HUES48 (cell line): ENCODE measurements around the gene MRPL58.
"Not testable (repeated sequence)": the region's sequence is repeated elsewhere in the genome, so short reads cannot be mapped to it uniquely, and the experiment has no call there.

Source experiments
- H3K27ac ChIP-seq: one replicate; pipeline ENCODE4 v1.7.0; 2013; ENCODE audit warnings: low read depth, low read length, inconsistent platforms
- H3K27me3 ChIP-seq: 2 replicates; pipeline ENCODE4 v1.6.1; 2013; ENCODE audit warnings: mild to moderate bottlenecking, low read length; ENCODE audit not compliant: control insufficient read depth, insufficient read depth
- H3K36me3 ChIP-seq: 2 replicates; pipeline ENCODE4 v1.6.1; 2013; ENCODE audit warnings: low read length; ENCODE audit not compliant: control insufficient read depth, insufficient read depth
- H3K4me1 ChIP-seq: 2 replicates; pipeline ENCODE4 v1.6.1; 2013; ENCODE audit warnings: mild to moderate bottlenecking, low read length; ENCODE audit not compliant: control insufficient read depth, insufficient read depth
- H3K4me3 ChIP-seq: 2 replicates; pipeline ENCODE4 v1.5.1; 2013; ENCODE audit warnings: mild to moderate bottlenecking, low read depth, low read length
- H3K9ac ChIP-seq: 2 replicates; pipeline ENCODE4 v1.6.1; 2013; ENCODE audit warnings: mild to moderate bottlenecking, low read depth, low read length, moderate library complexity
- H3K9me3 ChIP-seq: 2 replicates; pipeline ENCODE4 v1.6.1; 2013; ENCODE audit warnings: low read length; ENCODE audit not compliant: control insufficient read depth, insufficient read depth

Gene MRPL58

GRCh38 chr17:75036643-75037268 is 24.3 kb downstream of the MRPL58 start:
- Histone ChIP-seq H3K36me3 (peaks cover 42% of the 10 kb centered on the region), H3K9ac (no peak overlapping the region), H3K4me3 (no peak overlapping the region), H3K4me1 (peaks cover 2% of the 10 kb centered on the region; the same call in 1 of the 2 replicates), H3K27ac (peak overlapping the region; percentile 14), H3K9me3 (no peaks in the 10 kb centered on the region), H3K27me3 (no peaks in the 10 kb centered on the region)

DNA sequence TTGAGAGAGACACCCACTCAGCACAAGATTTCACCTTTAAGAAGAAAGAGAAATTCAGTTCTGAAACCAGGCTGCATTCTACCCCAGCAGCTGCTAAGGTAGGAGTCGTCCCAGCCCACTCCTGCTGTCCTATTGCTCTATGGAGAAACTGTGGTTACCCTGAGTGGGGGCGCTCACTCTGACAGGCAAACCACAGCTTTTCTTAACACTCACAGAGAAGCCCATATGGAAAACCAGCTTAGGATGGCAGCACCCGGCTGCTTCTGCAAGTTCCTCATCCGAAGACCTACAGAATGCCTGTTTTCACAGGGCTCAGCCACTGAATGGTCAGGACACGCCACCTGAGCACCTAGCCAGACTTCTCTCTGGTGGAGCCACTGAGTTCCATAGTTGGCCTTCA is 26.8 kb downstream of the MRPL58 start:
- Histone ChIP-seq H3K9ac (no peak overlapping the region), H3K9me3 (no peaks in the 10 kb centered on the region), H3K36me3 (peaks cover 50% of the 10 kb centered on the region), H3K4me1 (peaks cover 21% of the 10 kb centered on the region; the same call in 1 of the 2 replicates), H3K27ac (no peak overlapping the region), H3K4me3 (no peak overlapping the region), H3K27me3 (no peaks in the 10 kb centered on the region)

GRCh38 chr17:75041656-75042280 is 29.3 kb downstream of the MRPL58 start:
- peaks cover 50% of the 10 kb centered on the region for H3K36me3 ChIP-seq
- peaks cover 27% of the 10 kb centered on the region for H3K4me1 ChIP-seq
- no peak overlapping the region; the same call in 1 of the 2 replicates for H3K9ac ChIP-seq
- H3K27me3 ChIP-seq: no peaks in the 10 kb centered on the region
- peak overlapping the region; percentile 77 for H3K27ac ChIP-seq
- H3K9me3 ChIP-seq: no peaks in the 10 kb centered on the region
- H3K4me3 ChIP-seq: no peak overlapping the region

DNA sequence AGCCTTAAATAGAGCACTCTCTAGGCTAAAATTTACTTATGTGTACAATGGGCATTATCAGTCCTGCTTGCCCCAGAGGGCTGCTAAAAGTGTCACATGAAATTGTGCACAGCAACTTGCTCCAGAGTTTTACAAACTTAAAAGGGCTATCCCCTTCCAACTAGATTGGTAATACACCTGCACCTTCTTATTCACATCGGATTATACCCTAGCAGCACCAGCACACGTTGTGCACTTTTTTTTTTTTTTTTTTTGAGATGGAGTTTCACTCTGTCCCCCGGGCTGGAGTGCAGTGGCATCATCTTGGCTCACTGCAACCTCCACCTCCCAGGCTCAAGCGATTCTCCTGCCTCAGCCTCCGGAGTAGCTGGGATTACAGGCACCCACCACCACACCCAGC is 31.3 kb downstream of the MRPL58 start:
- H3K27ac ChIP-seq: peak overlapping the region; percentile 33
- peaks cover 36% of the 10 kb centered on the region for H3K36me3 ChIP-seq
- not testable (repeated sequence) for H3K27me3 ChIP-seq, H3K9me3 ChIP-seq, H3K9ac ChIP-seq, H3K4me3 ChIP-seq
- H3K4me1 ChIP-seq: peaks cover 35% of the 10 kb centered on the region

DNA sequence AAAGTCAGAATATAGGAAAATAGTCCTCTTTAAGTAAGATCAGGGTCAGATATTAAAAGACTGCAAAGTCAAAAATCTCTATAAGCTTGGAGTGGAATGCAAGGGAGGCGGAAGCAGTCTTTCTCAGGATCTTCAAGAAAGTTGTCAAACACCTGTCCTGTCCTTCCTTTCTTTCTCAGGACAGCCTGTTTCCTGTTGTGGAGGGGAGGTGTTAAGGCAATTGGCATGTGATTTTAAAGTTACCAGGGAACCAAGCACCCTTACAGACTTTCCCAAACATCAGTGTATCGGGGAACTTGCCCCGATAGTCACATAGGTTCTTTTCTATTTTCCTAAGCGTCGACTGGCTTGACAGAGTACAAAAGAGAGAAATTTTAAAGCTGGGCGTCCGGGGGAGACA is 32.2 kb downstream of the MRPL58 start:
- Histone ChIP-seq H3K9ac (no peak overlapping the region; the same call in 1 of the 2 replicates), H3K9me3 (no peaks in the 10 kb centered on the region), H3K4me1 (peaks cover 35% of the 10 kb centered on the region), H3K36me3 (peaks cover 36% of the 10 kb centered on the region), H3K27me3 (no peaks in the 10 kb centered on the region), H3K4me3 (peak overlapping the region; percentile 89), H3K27ac (peak overlapping the region; percentile 96)

- H3K9me3 ChIP-seq, H3K27me3 ChIP-seq: not testable (repeated sequence)
- H3K4me3 ChIP-seq: peak overlapping the region; percentile 89
- peak overlapping the region; percentile 96 for H3K27ac ChIP-seq
- peaks cover 34% of the 10 kb centered on the region for H3K36me3 ChIP-seq
- peaks cover 35% of the 10 kb centered on the region for H3K4me1 ChIP-seq
- peak overlapping the region; percentile 87 for H3K9ac ChIP-seq
Observed at GRCh38 chr17:75045946-75046406, 33.5 kb downstream of the MRPL58 start.

GRCh38 chr17:75046407-75047289 is 34.2 kb downstream of the MRPL58 start, which contains the start of the genes ATP5PD and KCTD2:
Gene ATP5PD (minus strand): TSS chr17:75046969. CDS start chr17:75042650, 4,319 bp downstream.
Gene KCTD2 (plus strand): TSS chr17:75047225. CDS start chr17:75047251, 26 bp downstream.
- peaks cover 32% of the 10 kb centered on the region for H3K36me3 ChIP-seq
- H3K9ac ChIP-seq: peak within 1 kb of the TSS; percentile 87
- H3K27ac ChIP-seq: peak within 1 kb of the TSS; percentile 96
- peak within 1 kb of the TSS; percentile 89 for H3K4me3 ChIP-seq
- H3K4me1 ChIP-seq: peaks cover 34% of the 10 kb centered on the region
- no peaks in the 10 kb centered on the region for H3K9me3 ChIP-seq
- H3K27me3 ChIP-seq: no peaks in the 10 kb centered on the region

GRCh38 chr17:75047398-75048098 is 35.1 kb downstream of the MRPL58 start:
- peak overlapping the region; percentile 68 for H3K27ac ChIP-seq
- H3K4me1 ChIP-seq: peaks cover 26% of the 10 kb centered on the region
- H3K9ac ChIP-seq: peak overlapping the region; percentile 69; the same call in 1 of the 2 replicates
- peak overlapping the region; percentile 89 for H3K4me3 ChIP-seq
- H3K9me3 ChIP-seq: no peaks in the 10 kb centered on the region
- peaks cover 31% of the 10 kb centered on the region for H3K36me3 ChIP-seq
- no peaks in the 10 kb centered on the region for H3K27me3 ChIP-seq

DNA sequence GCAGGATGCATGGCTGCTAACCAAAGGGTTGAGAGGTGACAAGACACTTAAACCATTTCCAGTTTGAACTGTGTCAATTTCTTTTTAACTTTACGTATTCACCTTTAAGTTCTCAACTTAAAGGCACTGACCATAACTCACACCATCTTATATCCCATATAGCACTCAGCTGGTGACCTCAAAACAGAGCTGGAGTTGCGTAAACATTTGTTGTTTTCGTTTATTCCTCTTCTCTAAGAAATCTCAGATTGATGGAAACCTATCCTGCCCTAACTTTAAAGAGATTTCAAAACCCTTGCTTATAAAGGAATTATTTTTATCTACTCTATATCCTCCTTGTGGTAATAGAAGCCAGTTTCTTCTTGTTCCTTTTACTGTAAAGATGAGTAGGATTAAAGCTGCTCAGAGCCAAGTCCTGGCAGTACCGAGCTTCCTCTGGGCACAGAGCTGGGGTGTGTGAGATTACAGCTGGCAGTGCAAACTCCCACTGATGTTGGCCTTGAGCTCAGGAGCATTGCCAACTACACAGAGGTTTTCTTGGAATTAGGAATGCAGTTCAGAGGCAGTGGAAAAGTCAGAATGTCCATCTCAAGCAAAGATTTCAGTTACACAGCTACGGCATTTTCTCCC is 35.9 kb downstream of the MRPL58 start:
- H3K27me3 ChIP-seq: no peaks in the 10 kb centered on the region
- H3K9me3 ChIP-seq: no peaks in the 10 kb centered on the region
- H3K9ac ChIP-seq: no peak overlapping the region
- H3K4me1 ChIP-seq: peaks cover 19% of the 10 kb centered on the region
- peak overlapping the region; percentile 42 for H3K27ac ChIP-seq
- H3K4me3 ChIP-seq: peak overlapping the region; percentile 89
- H3K36me3 ChIP-seq: peaks cover 38% of the 10 kb centered on the region

DNA sequence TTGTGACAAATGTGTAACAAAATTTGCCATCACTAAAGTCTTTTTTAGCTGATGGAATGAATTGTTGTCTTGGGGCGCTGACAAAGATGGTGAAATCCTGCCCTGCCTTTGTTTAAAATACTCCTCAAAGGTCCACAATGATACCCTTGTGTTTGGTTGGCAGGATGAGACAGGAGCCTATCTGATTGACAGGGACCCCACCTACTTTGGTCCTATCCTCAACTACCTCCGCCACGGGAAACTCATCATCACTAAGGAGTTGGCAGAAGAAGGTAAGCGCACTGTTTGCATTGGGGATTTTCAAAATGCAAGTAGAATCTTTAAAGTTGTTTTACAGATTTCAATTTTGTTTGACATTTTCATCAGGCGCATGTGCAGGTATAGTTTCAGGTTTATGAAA is 36.6 kb downstream of the MRPL58 start:
- Histone ChIP-seq H3K9ac (no peak overlapping the region), H3K4me3 (peak overlapping the region; percentile 33), H3K36me3 (peaks cover 45% of the 10 kb centered on the region), H3K27ac (no peak overlapping the region), H3K9me3 (no peaks in the 10 kb centered on the region), H3K27me3 (no peaks in the 10 kb centered on the region), H3K4me1 (peaks cover 14% of the 10 kb centered on the region)
